Pulmonary artery endothelial cell (primary cell): ENCODE results near the gene PIGU. TPM values are rescaled to one million over a fixed set of nuclear protein-coding genes. Genes with fewer than 3 reads are reported as not detected.
"Not testable (repeated sequence)": the region's sequence is repeated elsewhere in the genome, so short reads cannot be mapped to it uniquely, and the experiment has no call there.

Source experiments
- DNase-seq: peaks from one replicate; pipeline ENCODE4 v3.0.0-alpha.2; 2011; ENCODE audit warnings: low read depth, low spot score
- total RNA-seq: library from RNA; depleted of rRNA; stranded (reverse); fragments of >200 nt; gene quantifications from 2 replicates; pipeline ENCODE4 v1.2.3, GENCODE V29; 2014

PIGU gene, protein sequence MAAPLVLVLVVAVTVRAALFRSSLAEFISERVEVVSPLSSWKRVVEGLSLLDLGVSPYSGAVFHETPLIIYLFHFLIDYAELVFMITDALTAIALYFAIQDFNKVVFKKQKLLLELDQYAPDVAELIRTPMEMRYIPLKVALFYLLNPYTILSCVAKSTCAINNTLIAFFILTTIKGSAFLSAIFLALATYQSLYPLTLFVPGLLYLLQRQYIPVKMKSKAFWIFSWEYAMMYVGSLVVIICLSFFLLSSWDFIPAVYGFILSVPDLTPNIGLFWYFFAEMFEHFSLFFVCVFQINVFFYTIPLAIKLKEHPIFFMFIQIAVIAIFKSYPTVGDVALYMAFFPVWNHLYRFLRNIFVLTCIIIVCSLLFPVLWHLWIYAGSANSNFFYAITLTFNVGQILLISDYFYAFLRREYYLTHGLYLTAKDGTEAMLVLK
- total RNA-seq = 6.3 and 9.6 TPM in 2 replicates

DNA sequence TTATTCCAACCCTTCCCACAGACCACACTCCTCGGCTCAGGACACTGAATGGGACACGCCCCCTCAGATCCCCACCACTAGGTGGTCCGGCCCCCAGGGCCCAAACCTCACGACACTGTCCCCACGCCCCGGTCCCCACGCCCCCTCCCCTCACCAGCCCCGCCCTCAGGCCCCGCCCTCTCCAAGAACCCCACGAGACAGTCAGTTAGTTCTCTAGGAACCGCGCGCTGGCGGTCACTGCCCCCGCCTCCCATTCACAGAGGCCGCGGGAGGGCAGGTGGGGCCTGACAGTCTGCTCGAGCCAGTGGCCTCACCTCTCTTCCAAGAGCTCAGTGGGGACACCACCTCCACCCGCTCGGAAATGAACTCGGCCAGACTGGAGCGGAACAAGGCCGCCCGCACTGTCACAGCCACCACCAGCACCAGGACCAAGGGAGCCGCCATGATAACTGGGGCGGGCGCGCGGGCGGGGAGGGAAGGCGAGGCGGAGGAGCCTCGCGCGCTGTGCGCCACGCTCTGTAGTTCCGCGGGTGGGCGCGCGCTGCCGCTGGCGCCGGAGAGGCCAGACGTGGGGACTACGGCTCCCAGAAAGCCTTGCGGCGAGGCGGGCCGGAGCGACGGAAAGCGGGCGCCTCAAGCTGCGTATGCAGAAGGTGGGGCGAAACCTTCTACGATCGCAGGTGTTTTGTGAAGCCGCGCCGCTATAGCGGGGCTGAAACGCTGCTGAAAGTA is at the start of gene PIGU:
TSS of gene PIGU (minus strand) at position 451 of the 732 bp plus-strand sequence. CDS start at position 444, 7 bp downstream.
- peak; percentile 88 for DNase-seq

DNA sequence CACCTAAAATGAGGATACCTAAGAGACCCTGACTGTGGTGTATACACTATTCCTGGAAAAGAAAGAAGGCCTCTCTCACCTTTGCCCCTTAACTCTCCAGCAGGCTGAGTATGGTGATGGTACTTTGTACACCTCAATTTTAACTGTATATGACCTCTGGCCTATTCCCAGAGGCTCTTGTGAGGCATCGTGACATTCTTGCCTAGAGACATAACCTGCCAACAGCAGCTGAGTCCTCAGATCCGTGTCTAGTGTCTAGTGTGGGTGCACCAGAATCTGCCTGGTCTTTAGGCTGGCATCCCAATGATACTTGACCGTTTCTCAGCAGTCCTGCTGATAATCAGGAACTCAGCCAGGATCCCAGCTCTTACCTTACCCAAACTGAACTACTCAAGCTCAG is 47.3 kb upstream of the PIGU start:
- DNase-seq = no peak

DNA sequence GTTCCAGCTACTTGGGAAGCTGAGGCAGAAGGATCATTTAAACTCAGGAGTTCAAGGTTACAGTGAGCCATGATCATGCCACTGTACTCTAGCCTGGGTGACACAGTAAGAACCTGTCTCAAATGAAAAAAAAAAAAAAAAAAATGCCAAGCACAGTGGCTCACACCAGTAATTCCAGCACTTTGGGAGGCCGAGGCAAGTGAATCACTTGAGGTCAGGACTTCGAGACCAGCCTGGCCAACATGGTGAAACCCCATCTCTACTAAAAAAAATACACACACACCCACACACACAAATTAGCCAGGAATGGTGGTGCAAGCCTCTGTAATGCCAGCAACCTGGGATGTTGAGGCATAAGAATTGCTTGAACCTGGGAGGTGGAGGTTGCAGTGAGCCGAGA is 45.7 kb upstream of the PIGU start:
- not testable (repeated sequence) for DNase-seq

DNA sequence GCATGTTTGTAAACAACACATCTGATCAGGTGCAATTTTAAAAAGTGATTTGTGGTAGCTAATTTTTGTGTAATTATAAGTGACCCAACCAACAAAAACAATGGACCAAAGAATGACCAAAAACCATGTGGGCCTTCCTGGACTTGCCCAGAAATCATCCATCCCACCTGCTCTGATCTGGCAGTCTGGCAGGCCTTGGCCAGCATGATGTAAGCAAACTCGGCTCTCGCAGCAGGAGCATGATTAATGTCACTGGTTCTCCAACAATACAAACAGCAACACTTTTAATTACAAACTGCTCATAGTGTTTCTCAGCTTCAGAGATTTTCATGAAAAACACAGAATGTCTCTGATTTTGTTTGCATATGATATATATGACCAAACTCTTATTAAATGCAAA is 43.4 kb upstream of the PIGU start:
- DNase-seq = no peak

DNA sequence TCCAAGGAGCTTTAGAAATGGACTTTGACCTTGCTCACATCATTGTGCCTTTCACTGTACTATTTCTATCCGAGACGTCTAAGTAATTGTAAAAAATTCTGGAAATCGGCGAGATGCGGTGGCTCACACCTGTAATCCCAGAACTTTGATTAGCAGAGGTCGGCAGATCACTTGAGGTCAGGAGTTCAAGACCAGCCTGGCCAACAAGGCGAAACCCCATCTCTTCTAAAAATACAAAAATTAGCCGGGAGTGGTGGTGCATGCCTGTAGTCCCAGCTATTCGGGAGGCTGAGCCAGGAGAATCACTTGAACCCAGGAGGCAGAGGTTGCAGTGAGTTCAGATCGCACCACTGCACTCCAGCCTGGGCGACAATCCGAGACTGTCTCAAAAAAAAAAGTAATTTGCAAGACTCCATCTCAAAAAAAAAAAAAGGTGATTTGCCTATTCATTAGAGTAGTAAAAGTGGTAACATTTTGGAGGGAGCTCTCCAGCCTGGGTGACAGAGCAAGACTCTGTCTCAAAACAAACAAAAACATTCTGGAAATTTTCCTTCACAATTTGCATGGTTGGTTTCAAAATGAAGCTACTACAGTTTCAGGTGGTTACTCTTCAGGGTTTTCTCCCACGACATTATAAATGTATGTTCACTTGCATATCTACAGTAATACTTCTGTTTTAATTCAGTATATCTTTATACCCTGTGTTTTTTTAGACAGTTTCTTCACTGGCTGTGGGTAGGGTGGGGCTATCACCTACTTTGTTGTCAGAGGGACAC is 42.5 kb upstream of the PIGU start:
- DNase-seq = not testable (repeated sequence)

DNA sequence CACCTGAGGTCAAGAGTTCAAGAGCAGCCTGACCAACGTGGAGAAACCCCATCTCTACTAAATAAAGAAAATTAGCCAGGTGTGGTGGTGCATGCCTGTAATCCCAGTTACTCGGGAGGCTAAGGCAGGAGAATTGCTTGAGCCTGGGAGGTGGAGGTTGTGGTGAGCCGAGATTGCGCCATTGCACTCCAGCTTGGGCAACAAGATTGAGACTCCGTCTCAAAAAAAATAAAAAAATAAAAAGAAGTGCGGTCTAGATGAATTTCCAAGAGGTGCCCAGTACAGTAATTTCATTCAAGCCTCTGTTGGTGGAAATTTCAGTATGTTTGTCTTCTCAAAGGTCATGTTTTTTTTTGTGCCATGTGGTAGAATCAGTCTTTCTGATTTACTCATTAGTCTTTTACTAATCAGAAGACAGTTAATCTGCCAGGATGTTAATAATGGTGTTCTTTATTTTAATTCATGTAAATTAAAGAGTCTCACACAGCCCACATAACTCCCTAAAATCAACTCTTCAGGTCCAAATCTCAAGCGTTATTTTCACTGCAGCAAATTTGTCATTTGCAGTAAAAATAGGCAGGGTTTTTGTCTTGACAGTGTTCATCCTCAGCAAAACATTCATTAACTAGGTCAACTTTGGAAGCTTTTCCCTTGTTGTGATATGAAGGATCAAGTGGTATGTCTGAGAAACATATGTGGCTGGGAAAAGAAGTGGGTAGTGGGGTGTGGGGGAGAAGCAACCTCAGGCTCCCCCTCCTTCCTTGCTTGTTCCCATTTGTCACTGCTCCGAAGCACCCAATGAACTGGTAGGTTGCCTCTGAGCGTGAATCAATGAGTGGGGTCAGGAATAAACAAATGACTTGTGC is 40.6 kb upstream of the PIGU start:
- DNase-seq = no peak

DNA sequence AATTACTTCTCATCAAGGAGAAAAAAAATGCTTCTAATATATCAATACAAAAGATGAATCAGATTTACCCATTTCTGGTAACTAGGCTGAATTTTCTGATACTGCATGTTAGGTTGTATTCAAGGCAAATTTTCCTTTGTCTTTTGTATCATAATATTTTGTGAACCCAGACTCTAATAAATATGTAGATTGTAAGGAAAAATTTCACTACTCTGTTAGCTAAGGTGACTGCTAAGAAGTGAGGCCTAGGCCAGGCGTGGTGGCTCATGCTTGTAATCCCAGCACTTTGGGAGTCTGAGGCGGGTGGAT is 40.0 kb upstream of the PIGU start:
- DNase-seq = no peak

DNA sequence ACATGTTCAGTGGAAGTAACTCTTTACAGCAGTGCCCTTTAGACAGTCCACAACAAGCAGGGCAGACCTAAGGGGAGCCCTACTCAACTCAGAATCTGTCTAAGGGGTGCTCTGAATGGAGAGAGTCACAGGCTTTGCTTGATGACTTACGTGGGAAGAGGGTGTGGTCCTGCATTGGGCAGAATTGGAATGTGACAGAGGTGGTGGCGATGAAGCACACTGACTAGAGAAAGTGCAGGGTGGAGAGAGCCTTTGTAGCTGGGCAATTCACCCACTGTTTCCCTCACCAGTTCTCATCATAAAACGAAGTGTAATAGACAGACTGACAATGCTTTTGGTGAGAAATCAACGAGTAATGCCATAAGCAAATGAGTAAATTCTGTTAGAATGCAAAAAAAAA is 38.5 kb upstream of the PIGU start:
- no peak for DNase-seq

DNA sequence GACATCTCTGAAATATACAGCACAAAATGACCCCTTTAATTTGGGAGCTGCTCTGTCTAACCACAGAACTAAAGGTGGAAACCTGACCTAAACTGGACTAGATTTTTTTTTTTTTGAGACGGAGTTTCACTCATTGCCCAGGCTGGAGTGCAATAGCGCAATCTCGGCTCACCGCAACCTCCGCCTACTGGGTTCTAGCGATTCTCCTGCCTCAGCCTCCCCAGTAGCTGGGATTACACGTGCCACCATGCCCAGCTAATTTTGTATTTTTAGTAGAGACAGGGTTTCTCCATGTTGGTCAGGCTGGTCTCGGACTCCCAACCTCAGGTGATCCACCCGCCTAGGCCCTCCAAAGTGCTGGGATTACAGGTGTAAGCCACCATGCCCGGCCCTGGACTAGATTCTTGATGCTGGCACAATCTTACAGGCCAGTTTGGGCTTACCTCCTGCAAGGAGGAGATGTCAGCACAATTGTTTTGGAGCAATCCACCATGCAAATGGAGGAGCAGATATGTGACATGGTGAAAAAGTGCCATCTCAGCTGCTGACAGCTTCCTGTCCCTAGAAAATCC is 37.1 kb upstream of the PIGU start:
- DNase-seq = not testable (repeated sequence)

DNA sequence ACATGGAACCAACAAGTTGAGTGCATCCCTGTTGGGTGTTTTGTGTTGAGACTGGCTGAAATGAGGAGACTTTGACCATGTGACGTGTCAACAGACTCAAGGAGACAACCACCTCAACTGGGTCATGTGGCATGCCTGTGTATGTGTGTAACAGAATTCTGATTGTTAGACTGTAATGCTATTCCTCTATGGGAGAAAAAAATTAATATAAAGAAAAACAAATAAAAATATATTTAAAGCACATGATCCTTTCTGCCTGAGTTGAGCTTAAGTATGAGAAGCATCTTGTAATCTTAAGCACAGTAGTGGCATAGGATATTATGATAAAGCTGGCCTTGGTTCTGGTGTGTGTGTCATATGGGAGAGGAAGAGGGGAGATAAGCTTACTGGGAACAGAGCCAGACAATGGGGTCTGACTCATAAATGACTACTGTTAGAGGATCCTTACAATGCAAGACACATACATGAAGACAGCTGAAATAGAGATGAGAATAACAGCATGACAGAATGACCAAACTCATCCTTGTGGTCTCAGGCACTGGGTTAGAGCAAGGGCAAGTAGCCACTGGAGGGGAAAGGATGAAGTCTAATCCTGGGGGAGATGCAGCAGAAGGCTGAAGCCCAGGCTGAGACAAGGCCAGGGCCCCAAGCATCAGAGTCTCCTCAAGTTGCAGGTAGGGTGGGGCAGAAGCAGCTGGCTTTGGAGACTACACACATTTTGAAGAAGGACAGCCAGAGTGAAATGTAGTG is 36.5 kb upstream of the PIGU start:
- DNase-seq = peak; percentile 96

DNA sequence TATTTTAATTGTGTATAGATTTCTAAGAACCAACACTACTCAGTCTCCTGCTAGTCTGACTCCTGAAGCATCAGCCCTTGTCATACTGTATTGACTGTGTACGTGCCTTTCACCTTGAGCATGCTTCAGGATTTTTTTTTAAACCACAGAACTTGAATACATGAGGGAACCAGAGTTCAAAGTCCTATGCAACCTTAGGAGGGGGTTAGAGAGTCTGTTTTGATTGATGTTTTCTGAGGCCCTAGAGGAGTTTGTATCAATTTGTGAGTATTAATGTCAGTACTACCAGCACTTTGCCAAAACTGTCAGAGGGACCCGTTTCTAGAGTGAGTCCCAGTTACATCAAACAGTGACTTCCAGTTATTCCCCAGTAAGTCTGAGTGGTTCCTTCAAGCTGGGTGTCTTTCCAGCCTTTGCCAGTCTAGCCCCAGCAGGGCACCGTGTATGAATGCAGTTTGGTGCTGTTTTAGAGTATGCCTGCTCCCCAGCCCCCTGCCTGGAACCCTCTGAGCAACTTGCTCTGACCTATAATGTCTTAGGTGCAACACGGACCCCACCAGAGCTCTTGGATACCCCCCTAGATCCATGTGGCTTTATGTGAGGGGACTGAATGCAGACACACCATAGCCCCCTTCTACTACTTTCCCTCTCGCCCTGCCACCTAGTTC is 35.8 kb upstream of the PIGU start:
- DNase-seq = no peak

DNA sequence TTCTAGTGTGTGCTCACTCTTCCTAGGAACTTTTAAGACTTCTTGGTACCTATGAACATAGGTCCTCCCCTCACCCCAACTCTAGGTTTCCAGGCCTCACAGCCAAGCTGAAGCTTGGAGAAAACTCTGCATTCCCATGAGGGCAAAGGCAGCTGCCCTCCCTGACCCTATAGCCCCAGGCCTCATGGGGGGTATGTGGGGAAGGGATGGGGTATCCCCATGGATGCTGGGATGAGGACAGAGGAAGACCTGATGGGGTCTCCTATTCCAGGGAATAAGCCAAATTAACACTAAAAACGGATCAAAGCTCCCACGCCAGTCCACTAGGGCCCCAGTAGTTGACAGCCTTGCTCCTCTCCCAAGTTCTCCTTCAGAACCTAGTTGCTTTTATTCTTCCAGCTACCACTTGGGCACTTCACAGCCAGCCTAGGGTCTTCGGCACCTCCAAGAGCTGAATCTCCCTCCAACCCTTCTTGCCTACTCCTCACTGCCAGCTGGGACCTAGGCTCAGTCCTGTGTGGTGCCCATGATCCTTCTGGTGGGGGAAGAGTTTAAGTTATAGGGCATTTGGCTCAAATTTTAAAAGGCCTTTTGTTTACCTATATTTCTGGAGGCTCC is 35.0 kb upstream of the PIGU start:
- no peak for DNase-seq

DNA sequence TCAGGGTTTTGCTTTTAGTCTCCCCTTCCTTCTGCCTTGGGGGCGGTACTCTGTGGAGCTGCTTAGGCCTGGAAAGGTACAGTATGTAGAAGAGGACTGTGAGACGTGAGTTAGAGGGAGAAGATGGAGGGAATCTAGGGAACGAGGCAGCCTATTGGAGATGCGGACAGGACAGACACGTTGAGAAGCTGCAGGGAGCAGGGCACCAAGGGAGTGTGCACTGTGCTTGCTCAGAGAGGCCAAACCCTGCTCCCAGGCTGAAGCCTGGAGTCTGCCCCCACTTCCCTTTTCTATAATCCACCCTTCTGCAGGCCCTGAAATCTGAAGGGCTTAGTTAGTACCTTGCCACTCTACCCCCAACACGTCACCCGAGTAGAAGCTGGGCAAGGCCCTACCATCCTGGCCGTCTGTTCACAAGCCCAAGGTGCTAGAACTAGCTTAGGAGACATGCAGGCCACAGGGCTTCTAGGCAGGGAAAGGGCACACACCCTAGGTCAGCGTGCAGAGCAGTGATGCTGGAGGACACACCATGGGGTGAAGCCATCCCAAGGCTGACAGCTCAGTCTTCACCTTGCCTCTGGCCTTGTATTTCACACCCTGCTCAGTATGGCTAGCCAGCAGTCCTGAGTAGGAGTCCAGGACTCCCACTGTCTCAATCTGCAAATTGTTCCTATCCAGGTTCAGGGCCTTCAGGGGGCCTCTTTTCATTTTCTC is 34.1 kb upstream of the PIGU start:
- no peak for DNase-seq

DNA sequence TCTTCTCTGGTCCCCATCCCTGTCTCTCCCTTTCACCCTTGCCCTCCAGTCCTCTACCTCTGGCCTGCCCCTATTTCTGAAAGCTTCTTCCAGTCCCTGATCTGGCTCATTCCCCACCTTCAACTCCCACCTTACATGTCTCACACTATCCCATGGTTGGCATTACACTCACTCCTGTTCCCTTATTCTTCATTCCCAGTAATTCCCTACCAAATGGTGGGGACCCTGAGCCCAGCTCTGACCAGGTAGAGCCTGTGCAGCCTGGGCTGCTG is 33.6 kb upstream of the PIGU start:
- DNase-seq = no peak

DNA sequence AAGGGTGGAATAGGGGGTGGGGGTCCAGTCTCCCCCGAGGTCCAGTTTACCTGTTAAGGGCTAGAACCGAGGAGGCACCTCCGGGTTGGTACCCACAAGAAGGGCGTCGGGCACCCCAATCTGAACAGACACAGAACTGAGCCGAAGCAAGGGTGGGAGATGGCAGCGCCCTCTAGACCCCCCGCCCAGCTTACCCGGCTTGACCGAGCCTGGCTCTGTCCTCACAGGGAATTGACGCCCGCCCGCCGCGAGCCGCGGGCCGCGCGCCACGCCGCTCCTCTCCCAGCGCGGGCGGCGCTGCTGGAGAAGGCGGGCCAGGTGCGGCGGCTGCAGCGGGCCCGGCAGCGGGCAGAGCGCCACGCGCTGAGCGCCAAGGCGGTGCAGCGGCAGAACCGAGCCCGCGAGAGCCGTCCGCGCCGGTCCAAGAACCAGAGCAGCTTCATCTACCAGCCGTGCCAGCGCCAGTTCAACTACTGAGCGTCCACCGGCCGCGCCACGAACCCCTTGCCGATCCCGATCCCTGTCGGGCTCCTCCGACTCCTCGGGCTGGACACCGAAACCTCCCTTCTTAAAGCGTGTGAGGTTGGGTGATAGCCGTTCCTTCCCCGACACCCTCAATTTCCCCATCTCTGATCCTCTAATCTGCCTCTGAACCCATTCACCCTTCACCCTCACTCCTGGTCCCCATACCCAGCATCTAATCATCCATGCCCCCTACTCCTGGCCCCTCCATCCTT is 33.1 kb upstream of the PIGU start:
- DNase-seq = no peak

DNA sequence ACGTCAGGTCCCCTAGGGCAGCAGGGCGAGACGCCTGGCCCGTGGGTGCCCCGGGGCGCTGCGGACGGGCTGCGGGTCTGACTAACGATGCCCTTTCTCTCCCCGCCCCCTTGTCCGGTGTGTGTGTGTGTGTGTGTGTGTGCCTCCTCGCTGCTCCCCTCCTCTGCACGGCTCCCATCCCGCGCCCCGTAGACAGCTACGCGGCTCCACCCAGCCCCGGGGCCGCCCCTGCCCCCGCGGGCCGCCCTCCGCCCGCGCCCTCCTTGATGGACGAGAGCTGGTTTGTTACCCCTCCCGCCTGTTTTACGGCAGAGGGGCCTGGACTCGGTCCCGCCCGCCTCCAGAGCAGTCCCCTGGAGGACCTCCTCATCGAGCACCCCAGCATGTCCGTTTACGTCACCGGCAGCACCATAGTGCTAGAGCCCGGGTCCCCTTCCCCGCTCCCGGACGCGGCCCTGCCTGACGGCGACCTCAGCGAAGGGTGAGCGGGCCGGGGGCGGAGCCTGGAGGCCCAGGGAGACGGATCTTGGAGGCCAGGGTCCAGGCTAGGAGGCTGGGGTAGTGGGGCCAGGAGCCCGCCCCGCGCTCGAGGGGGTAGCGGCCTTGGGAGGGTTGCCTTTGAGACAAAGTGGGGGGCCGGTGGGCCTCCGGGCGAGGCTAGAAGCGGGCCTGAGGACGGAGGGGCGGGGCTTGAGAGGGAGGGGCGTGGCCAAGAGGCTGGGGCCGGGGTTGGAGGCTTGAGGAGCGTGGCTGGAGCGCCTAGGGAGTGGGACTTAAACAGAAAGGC is 32.3 kb upstream of the PIGU start:
- DNase-seq = no peak

DNA sequence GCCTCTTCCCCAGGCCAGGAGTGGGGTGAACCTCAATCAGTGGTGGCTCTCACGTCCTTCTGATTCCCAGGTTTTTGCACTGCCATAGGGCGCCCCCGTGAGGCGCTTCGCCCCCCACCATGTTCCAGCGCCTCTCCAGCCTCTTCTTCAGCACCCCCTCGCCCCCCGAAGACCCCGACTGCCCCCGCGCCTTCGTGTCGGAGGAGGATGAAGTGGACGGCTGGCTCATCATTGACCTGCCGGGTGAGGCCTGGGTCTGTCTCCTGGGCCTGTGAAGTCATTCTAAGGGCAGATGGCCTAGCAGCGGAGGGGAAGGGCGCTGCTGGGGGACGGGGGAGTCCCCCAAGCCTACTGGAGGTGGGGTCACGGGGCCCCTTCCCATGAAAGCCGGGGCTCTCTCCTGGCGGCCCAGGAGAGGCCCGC is 31.7 kb upstream of the PIGU start:
- no peak for DNase-seq
